ENCODE results near the gene ST8SIA1.

DNA sequence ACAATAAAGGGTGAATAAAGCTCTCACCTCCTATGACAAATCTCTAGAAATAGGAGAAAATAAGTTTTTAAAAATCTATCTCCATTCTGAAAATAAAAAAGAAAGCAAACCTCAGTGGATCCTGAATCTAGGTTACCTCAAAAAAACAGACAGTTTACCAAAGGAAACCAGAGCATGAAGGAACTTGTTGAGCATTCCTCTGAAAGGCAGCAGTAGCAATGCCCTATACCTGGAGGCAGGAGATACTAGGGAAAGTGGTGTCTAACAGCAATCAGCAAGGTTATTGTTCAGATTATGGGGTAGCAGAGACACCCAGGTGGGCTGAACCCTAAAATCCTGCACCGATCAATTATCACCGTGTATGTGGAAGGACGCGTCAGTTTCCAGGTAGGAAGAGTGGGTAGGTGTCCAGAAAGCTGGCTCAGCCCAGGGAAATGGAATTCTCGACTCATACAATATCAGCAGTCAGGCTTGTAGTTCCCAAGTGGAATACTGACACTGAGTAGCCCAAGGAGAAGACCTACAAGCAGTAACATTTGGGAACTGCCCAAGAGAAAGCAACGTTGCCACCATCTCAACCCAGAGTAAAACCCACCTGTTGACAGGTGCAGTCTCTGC, 128.3 kb downstream of the ST8SIA1 start:
- TF ChIP-seq, protein P1, sequence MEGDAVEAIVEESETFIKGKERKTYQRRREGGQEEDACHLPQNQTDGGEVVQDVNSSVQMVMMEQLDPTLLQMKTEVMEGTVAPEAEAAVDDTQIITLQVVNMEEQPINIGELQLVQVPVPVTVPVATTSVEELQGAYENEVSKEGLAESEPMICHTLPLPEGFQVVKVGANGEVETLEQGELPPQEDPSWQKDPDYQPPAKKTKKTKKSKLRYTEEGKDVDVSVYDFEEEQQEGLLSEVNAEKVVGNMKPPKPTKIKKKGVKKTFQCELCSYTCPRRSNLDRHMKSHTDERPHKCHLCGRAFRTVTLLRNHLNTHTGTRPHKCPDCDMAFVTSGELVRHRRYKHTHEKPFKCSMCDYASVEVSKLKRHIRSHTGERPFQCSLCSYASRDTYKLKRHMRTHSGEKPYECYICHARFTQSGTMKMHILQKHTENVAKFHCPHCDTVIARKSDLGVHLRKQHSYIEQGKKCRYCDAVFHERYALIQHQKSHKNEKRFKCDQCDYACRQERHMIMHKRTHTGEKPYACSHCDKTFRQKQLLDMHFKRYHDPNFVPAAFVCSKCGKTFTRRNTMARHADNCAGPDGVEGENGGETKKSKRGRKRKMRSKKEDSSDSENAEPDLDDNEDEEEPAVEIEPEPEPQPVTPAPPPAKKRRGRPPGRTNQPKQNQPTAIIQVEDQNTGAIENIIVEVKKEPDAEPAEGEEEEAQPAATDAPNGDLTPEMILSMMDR (IDR thresholded peaks at IDR 0.05) = no peak
- TF ChIP-seq POLR2A (IDR thresholded peaks at IDR 0.05) (no peak), EP300 (IDR thresholded peaks at IDR 0.05) (no peak)

All from ovary (tissue), 3 donors.